Right lung (tissue), 5 donors: Measurements from ENCODE around the gene VAV3. TPM values are rescaled to one million over a fixed set of nuclear protein-coding genes. Genes with fewer than 3 reads are reported as not detected.

ENCODE experiments used
- DNase-seq, 2 donors: peaks; one replicate each; pipeline ENCODE4 v3.0.0-alpha.2; 2013
- polyA plus RNA-seq, 5 donors: library from polyadenylated mRNA; unstranded; fragments of 120-200 nt; gene quantifications; one replicate each; pipeline versions ENCODE4 v1.2.1 to v1.2.3, GENCODE V29; 2013; ENCODE audit warnings: inconsistent platforms in 1 of 5, low replicate concordance in 1 of 5; ENCODE audit not compliant: insufficient read length in 5 of 5, insufficient read depth in 1 of 5

The VAV3 gene
- polyA plus RNA-seq, 5 donors, result 5.9 to 6.8 (median 6.6) TPM

DNA sequence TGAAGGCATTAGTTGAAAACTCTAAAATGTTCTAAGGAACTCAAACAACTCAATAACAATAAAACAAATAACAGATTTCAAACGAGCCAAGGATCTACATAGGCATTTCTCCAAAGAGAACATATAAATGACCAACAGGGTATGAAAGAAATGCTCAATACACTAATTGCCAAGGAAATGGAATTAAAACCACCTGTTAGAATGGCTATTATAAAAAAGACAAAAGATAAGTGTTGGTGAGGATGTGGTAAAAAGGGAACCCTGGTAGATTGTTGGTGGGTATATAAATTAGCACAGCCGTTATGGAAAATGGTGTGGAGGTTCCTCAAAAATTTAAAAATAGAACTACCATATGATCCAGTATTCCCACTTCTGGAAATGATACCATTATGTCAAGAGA lies 9.1 kb upstream of the VAV3 start:
- DNase-seq, result no peak

- DNase-seq, result no peak
These were observed 7.6 kb upstream of the VAV3 start for GRCh38 chr1:107972391-107973180.

- no peak for DNase-seq
These were observed 1.6 kb upstream of the VAV3 start for GRCh38 chr1:107966550-107966949.

- peak in 1 of 2 donors; percentile 27 for DNase-seq
These were observed 457 bp downstream of the VAV3 start for GRCh38 chr1:107964336-107965109.

- DNase-seq, result peak; percentile 21 to 32
These were observed 1.2 kb downstream of the VAV3 start for GRCh38 chr1:107963601-107964335.

GRCh38 chr1:107963008-107963407 lies 2.0 kb downstream of the VAV3 start:
- DNase-seq, result no peak

DNA sequence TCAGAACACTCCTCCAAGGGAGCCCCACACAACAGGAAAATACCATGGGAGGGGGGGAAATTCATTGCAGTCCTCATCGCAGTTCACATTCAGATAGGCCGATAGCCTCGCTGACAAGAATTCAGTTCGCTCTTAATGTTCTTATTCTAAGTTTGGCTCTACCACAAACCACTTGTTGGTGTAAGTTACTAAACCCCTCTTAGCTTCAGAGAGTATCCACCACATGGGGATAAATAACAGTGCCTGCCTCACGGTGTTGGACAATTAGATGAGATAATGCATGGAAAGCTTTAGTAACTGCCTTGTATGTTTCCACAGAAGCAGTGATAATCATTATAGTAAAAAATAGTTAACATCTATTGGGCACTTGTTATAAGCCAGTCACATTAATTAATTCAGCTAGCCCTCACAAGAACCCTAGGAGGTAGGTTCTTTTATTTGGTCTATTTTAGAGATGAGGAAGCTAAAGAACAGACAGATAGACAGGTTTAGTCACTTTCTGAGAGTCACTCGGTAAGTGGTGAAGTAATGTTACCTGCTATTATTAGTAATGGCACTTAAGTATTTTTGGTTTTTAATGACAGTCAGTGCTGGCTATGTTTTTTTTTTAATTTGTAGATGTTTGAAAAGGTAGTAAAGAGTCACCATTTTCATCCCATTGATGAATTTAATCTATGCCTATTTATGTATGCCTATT lies 10.1 kb downstream of the VAV3 start:
- no peak for DNase-seq

GRCh38 chr1:107954126-107954525 lies 10.9 kb downstream of the VAV3 start:
- DNase-seq, result no peak

DNA sequence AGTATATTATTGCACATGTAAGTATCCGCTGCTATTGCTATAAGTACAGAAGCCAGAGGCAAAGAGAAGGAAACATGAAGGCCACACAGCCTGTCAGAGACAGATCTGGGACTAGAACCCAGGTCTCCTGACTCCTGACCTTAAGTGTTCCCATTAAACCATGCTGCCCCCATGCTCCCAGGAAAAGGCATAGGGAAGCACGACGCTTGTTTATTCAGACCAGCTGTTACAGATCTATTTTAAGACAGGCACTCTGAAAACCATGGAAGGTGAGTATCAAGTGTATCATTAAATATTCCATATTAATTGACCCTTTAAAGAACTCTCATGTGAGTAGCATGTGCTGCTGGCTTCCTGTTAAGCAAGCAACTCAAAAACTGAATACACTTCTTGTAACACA lies 11.4 kb downstream of the VAV3 start:
- no peak for DNase-seq

DNA sequence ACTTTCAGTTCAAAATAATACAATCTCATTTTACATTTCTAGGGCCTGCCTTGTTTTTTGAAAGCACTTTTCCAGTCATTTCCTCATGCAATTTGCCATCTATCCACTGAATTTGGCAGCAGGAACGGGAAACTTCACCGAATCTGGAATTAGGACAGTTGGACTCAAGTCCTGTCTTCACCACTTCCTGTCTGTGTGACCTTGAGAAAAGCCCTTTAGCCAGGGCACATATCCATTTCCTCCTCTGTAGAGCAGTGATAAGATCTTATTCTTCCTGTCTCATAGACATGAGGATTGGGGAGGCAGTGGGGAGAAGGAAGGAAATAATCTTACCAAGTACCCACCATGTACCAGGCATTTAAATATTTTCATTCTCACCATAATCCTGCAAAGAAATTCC lies 12.0 kb downstream of the VAV3 start:
- DNase-seq, result no peak

DNA sequence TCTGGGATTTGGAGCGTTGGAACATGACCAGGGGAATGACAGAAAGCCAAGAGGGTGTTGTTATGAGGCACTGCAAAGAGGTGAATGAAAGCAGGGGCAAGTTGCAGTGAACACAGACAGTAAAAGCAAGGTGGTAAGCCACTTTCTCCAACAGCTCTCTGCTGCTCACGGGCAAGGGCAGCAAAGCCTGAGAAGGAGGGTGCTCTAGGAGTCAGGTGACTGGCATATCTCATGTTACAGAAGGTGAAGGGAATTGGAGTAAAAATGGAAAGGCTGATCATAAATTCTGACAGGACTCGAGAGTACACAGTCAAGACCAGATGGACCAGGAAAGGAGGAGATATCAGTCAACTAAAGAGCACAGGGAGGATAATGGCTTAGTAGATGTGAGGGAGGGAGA lies 14.5 kb downstream of the VAV3 start:
- no peak for DNase-seq

- no peak for DNase-seq
These were observed 15.3 kb downstream of the VAV3 start for GRCh38 chr1:107949467-107950253.

DNA sequence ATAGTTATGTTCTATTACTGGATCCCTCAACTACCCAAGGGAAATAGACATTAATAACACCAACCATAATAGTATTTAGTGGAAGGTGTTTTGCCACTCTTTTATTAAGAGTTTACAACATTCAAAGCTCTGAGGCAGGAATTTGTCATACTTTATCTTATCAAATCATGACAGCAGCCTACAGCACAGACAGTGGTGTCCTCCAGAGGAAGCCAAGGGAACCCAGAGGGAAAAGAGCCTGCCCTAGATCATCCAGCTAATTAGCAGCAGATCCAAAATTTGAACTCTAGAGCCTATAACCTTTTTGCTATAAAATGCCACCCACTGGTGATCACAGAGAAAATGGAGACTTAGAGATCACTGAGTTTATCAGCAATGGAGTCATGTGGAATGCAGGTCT lies 18.2 kb downstream of the VAV3 start:
- no peak for DNase-seq

- no peak for DNase-seq
These were observed 21.3 kb downstream of the VAV3 start for GRCh38 chr1:107943694-107944093.

DNA sequence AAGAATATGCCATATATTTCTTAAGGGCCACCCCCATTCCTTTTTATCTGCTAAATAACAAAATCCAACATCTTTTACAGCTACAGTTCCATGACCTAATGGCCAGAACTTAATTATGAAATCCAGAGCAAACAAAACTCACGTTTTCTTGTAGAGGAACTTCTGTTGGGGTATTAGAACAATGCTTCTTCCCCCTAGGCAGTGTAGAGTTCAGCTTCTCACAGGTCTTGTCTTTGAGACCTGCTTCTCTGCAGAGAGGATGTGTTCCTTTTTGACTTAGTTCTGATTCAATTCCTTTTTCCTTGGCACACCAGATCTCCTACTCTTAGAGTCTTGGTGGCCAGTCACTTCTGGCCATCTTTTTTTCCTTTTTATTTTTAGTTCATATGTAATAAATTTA lies 22.2 kb downstream of the VAV3 start:
- no peak for DNase-seq

DNA sequence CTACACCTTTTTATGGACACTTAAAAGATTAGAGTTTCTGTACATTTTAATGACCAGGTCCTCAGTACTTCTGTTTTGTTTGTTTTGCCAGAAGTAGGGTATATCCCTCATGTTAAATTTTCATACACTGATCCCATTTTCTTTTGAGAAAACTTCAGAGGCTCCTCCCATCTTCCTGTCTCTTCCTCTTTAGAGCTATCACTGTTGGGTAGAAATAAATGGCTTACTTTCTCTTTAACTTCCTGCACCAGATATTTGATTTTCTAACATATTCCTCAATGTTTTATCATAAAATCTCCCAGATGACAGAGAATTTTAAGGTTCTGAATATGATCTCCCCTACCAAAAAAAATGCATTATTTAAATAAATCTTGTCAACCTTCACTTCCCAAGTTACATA lies 23.4 kb downstream of the VAV3 start:
- no peak for DNase-seq

- DNase-seq, result no peak
These were observed 23.9 kb downstream of the VAV3 start for GRCh38 chr1:107941123-107941522.

- no peak for DNase-seq
These were observed 24.3 kb downstream of the VAV3 start for GRCh38 chr1:107940701-107941100.

- DNase-seq, result no peak
These were observed 24.9 kb downstream of the VAV3 start for GRCh38 chr1:107940017-107940577.

GRCh38 chr1:107939256-107939655 lies 25.7 kb downstream of the VAV3 start:
- no peak for DNase-seq
